Breast epithelium (tissue), 4 donors: ENCODE results near the gene WSCD1. TPM values are rescaled to one million over a fixed set of nuclear protein-coding genes. Genes with fewer than 3 reads are reported as not detected.

Source experiments
- DNase-seq, 2 donors: peaks; one replicate each; pipeline ENCODE4 v3.0.0-alpha.2; 2019; ENCODE audit warnings: low spot score in 2 of 2
- H3K27ac ChIP-seq, 2 donors: fragments of 200-600 bp; sonication (generic) in 1 of 2; one replicate each; pipeline ENCODE4 v1.5.1; 2016 to 2019; ENCODE audit warnings: mild to moderate bottlenecking in 1 of 2
- H3K27me3 ChIP-seq, 2 donors: fragments of 200-600 bp; sonication (generic) in 1 of 2; one replicate each; pipeline versions ENCODE4 v1.5.1 to v1.6.0; 2017 to 2019; ENCODE audit warnings: control low read depth in 1 of 2, mild to moderate bottlenecking in 1 of 2
- H3K36me3 ChIP-seq: fragments of 200-600 bp; one replicate; pipeline ENCODE4 v1.5.1; 2019
- H3K4me1 ChIP-seq, 2 donors: fragments of 200-600 bp; sonication (generic); one replicate each; pipeline ENCODE4 v1.5.1; 2016 to 2019; ENCODE audit warnings: control low read depth in 1 of 2
- H3K4me3 ChIP-seq, 3 donors: fragments of 200-600 bp; sonication (generic); 1 replicate in 2 of 3; 2 replicates in 1 of 3; pipeline ENCODE4 v1.5.1; 2016 to 2019; ENCODE audit warnings: mild to moderate bottlenecking in 3 of 3, moderate library complexity in 2 of 3
- H3K9me3 ChIP-seq, 2 donors: fragments of 200-600 bp; sonication (generic) in 1 of 2; one replicate each; pipeline ENCODE4 v1.5.1; 2016 to 2019; ENCODE audit warnings: control low read depth in 1 of 2
- CTCF ChIP-seq, 3 donors: fragments of 450-650 bp; IDR thresholded peaks; one replicate each; pipeline ENCODE4 v1.5.1; 2016 to 2017; ENCODE audit warnings: antibody characterized with exemption in 3 of 3, mild to moderate bottlenecking in 3 of 3, moderate library complexity in 3 of 3
- POLR2A ChIP-seq: fragments of 450-650 bp; IDR thresholded peaks from one replicate; pipeline ENCODE4 v1.6.1; 2016; ENCODE audit warnings: antibody characterized with exemption, mild to moderate bottlenecking, moderate library complexity
- POLR2AphosphoS5 ChIP-seq, 3 donors: sonication (generic); formaldehyde crosslinking; IDR thresholded peaks; one replicate each; pipeline ENCODE4 v1.6.1; 2017; ENCODE audit warnings: antibody characterized with exemption in 3 of 3
- intact Hi-C: fragments of 100-400 bp; cut with DNase I; formaldehyde crosslinking; loops from one replicate; pipeline ENCODE4 v1.15.1; 2023; ENCODE audit warnings: low total_unique reads
- total RNA-seq, 3 donors: library from RNA; depleted of rRNA; stranded (reverse); fragments of >200 nt; gene quantifications; one replicate each; pipeline ENCODE4 v1.1.0, GENCODE V29; 2016

WSCD1 gene
- total RNA-seq, 3 donors from 2014 or later = 0.88 to 2.2 (median 2.0) TPM

GRCh38 chr17:6075845-6076244 is 5.7 kb downstream of the WSCD1 start:
- no peak for DNase-seq
- no peak overlapping the region for H3K4me3 ChIP-seq
- TF ChIP-seq POLR2AphosphoS5 (IDR thresholded peaks at IDR 0.05) (no peak), CTCF (IDR thresholded peaks at IDR 0.05) (no peak), POLR2A (no peak)
- intact Hi-C loops = loop anchor here (5.0 kb wide), 1 partner anchor 631 kb away; no protein-coding TSS in a partner anchor
- H3K36me3 ChIP-seq = no peaks in the 10 kb centered on the region
- H3K9me3 ChIP-seq = no peaks in the 10 kb centered on the region
- no peaks in the 10 kb centered on the region for H3K4me1 ChIP-seq
- H3K27ac ChIP-seq = no peak overlapping the region
- H3K27me3 ChIP-seq = peaks cover 0 to 56% of the 10 kb centered on the region in 2 donors

- H3K4me1 ChIP-seq = no peaks in the 10 kb centered on the region
- no peak overlapping the region for H3K27ac ChIP-seq
- no peak for TF ChIP-seq CTCF (IDR thresholded peaks at IDR 0.05)
- TF ChIP-seq POLR2AphosphoS5 (IDR thresholded peaks at IDR 0.05) = no peak
- TF ChIP-seq POLR2A = no peak
- no peak for DNase-seq
- intact Hi-C loops = loop anchor here (5.0 kb wide), 1 partner anchor 630 kb away; no protein-coding TSS in a partner anchor
- H3K27me3 ChIP-seq = peaks cover 0 to 37% of the 10 kb centered on the region in 2 donors
- H3K4me3 ChIP-seq = no peak overlapping the region
- H3K9me3 ChIP-seq = no peaks in the 10 kb centered on the region
- no peaks in the 10 kb centered on the region for H3K36me3 ChIP-seq
Measured at GRCh38 chr17:6077752-6078151, 7.6 kb downstream of the WSCD1 start.

- Histone ChIP-seq H3K9me3 (no peaks in the 10 kb centered on the region), H3K36me3 (no peaks in the 10 kb centered on the region), H3K27ac (no peak overlapping the region), H3K4me1 (no peaks in the 10 kb centered on the region), H3K4me3 (no peak overlapping the region), H3K27me3 (peaks cover 0 to 36% of the 10 kb centered on the region in 2 donors)
- TF ChIP-seq POLR2A = no peak
- TF ChIP-seq POLR2AphosphoS5 (IDR thresholded peaks at IDR 0.05) = no peak
- no peak for TF ChIP-seq CTCF (IDR thresholded peaks at IDR 0.05)
- no peak for DNase-seq
- intact Hi-C loops = loop anchor here (5.0 kb wide), 1 partner anchor 629 kb away; no protein-coding TSS in a partner anchor
Measured at GRCh38 chr17:6078458-6078871, 8.3 kb downstream of the WSCD1 start.

DNA sequence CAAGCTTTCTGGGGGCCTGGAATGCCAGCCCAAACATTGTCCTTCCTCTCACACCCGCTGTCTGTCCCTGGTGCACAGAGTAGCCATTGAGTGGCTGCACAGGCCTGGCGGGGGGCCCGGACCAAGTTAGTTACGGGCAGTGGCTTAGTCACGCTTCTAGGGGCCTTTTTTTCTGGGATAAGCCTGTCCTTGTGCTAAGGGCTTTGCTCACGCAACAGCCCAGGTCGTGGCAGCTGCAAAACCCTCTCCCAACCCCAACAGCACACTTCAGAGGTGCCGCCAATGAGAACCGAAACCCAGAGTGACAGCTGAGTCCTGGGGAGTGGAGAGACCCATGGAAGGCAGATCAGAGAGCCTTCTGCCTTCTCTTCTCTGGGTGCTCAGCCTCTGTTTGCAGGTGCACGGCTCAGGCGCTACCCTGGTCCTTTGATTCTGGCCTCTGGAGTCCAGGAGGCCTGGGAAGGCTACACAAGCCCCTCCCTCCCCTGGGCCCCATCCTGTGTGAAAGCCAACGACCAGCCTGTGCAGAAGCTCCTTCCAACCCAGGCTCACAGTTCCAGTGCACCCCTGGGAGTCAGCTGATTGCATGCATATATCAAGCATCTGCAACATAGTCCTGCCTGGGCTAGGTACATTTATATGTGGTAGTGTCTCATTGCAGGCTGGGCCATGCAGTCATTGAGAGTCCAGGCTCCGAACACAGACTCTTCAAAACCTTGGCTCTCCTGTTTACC is 9.1 kb downstream of the WSCD1 start:
- Histone ChIP-seq H3K9me3 (no peaks in the 10 kb centered on the region), H3K4me3 (no peak overlapping the region), H3K27ac (no peak overlapping the region), H3K36me3 (no peaks in the 10 kb centered on the region), H3K4me1 (no peaks in the 10 kb centered on the region), H3K27me3 (peaks cover 0 to 37% of the 10 kb centered on the region in 2 donors)
- DNase-seq = no peak
- intact Hi-C loops = loop anchor here (5.0 kb wide), 1 partner anchor 628 kb away; no protein-coding TSS in a partner anchor
- TF ChIP-seq CTCF (IDR thresholded peaks at IDR 0.05) = no peak
- TF ChIP-seq POLR2AphosphoS5 (IDR thresholded peaks at IDR 0.05) = no peak
- TF ChIP-seq POLR2A = no peak

- H3K9me3 ChIP-seq = no peaks in the 10 kb centered on the region
- H3K4me3 ChIP-seq = no peak overlapping the region
- TF ChIP-seq POLR2A = no peak
- no peak for TF ChIP-seq POLR2AphosphoS5 (IDR thresholded peaks at IDR 0.05)
- TF ChIP-seq CTCF (IDR thresholded peaks at IDR 0.05) = no peak
- H3K27ac ChIP-seq = no peak overlapping the region
- intact Hi-C loops = loop anchor here (5.0 kb wide), 1 partner anchor 627 kb away; no protein-coding TSS in a partner anchor
- DNase-seq = no peak
- no peaks in the 10 kb centered on the region for H3K4me1 ChIP-seq
- peaks cover 0 to 31% of the 10 kb centered on the region in 2 donors for H3K27me3 ChIP-seq
- no peaks in the 10 kb centered on the region for H3K36me3 ChIP-seq
Measured at GRCh38 chr17:6079960-6080359, 9.8 kb downstream of the WSCD1 start.
